Spleen (tissue), 11 donors: ENCODE results near the gene SPI1. TPM values are rescaled to one million over a fixed set of nuclear protein-coding genes. Genes with fewer than 3 reads are reported as not detected.
"Not testable (repeated sequence)": the region's sequence is repeated elsewhere in the genome, so short reads cannot be mapped to it uniquely, and the experiment has no call there.

Experiments used
- DNase-seq: peaks from one replicate; pipeline ENCODE4 v3.0.0-alpha.2; 2020
- H3K27ac ChIP-seq, 8 donors: fragments of 200-600 bp; sonication (generic) in 7 of 8; 1 replicate in 4 of 8; 2 replicates in 4 of 8; pipeline versions ENCODE4 v1.5.0 to v1.8.0; 2016 to 2021; ENCODE audit warnings: inconsistent platforms in 4 of 8, mild to moderate bottlenecking in 4 of 8, moderate library complexity in 1 of 8
- H3K27me3 ChIP-seq, 7 donors: fragments of 200-600 bp; sonication (generic) in 6 of 7; replicated peaks in 1 of 7; 1 replicate in 4 of 7; 2 replicates in 3 of 7; pipeline versions ENCODE4 v1.5.0 to v1.8.0; 2016 to 2021; ENCODE audit warnings: inconsistent platforms in 3 of 7, mild to moderate bottlenecking in 1 of 7
- H3K36me3 ChIP-seq, 6 donors: fragments of 200-600 bp; sonication (generic) in 5 of 6; 1 replicate in 4 of 6; 2 replicates in 2 of 6; pipeline versions ENCODE4 v1.5.0 to v1.8.0; 2016 to 2021; ENCODE audit warnings: inconsistent platforms in 2 of 6
- H3K4me1 ChIP-seq, 6 donors: fragments of 200-600 bp; sonication (generic) in 5 of 6; 1 replicate in 3 of 6; 2 replicates in 3 of 6; pipeline versions ENCODE4 v1.5.0 to v1.8.0; 2016 to 2021; ENCODE audit warnings: inconsistent platforms in 3 of 6
- H3K4me3 ChIP-seq, 8 donors: fragments of 200-600 bp; sonication (generic) in 7 of 8; 1 replicate in 4 of 8; 2 replicates in 4 of 8; pipeline versions ENCODE4 v1.5.0 to v1.8.0; 2016 to 2021; ENCODE audit warnings: inconsistent platforms in 4 of 8, mild to moderate bottlenecking in 4 of 8, moderate library complexity in 2 of 8
- H3K9me3 ChIP-seq, 8 donors: fragments of 200-600 bp; sonication (generic) in 7 of 8; 1 replicate in 4 of 8; 2 replicates in 4 of 8; pipeline versions ENCODE4 v1.5.0 to v1.8.0; 2016 to 2021; ENCODE audit warnings: inconsistent platforms in 4 of 8
- CTCF ChIP-seq, 11 experiments: fragments of 200-600 bp in 7 of 11; fragments of 450-650 bp in 4 of 11; sonication (generic) in 4 of 11; IDR thresholded peaks in 8 of 11; conservative IDR thresholded peaks in 3 of 11; 1 replicate in 7 of 11; 2 replicates in 4 of 11; pipeline versions ENCODE4 v1.4.0 to v1.8.0; 2016 to 2021; ENCODE audit warnings: antibody characterized with exemption in 11 of 11, inconsistent platforms in 4 of 11, mild to moderate bottlenecking in 1 of 11
- POLR2A ChIP-seq, 3 donors: fragments of 450-650 bp; IDR thresholded peaks; one replicate each; pipeline ENCODE4 v1.5.1; 2017; ENCODE audit warnings: antibody characterized with exemption in 3 of 3, mild to moderate bottlenecking in 1 of 3
- POLR2AphosphoS5 ChIP-seq, 3 donors: sonication (generic); formaldehyde crosslinking; IDR thresholded peaks; one replicate each; pipeline ENCODE4 v1.5.1; 2017; ENCODE audit warnings: antibody characterized with exemption in 3 of 3
- WGBS, 5 donors: extraction: QIAGEN DNeasy Blood & Tissue Kit in 3 of 5; methylation state at CpG; one replicate each; pipeline versions ENCODE4 v1.1.5 to v1.1.7; 2013 to 2018; 5-methylcytosine and 5-hydroxymethylcytosine counted together
- intact Hi-C: fragments of 100-400 bp; cut with DNase I; formaldehyde crosslinking; loops from one replicate; pipeline ENCODE4 v1.15.0; 2023; ENCODE audit warnings: low total_unique reads
- polyA plus RNA-seq, 3 donors: library from polyadenylated mRNA; stranded (reverse); fragments of 200-250 nt; gene quantifications; one replicate each; pipeline ENCODE4 v1.2.1, GENCODE V29; 2013
- total RNA-seq, 7 donors: library from RNA; depleted of rRNA in 3 of 7; stranded (reverse); fragments of >200 nt in 3 of 7; fragmentation: NEBNext Ultra II Directional in 4 of 7; extraction: Animal tissue kit (Norgen Biotek cat#: 25700) in 4 of 7; gene quantifications; one replicate each; pipeline versions ENCODE4 v1.1.0 to v1.2.1, GENCODE V29; 2016 to 2021
- donor health status: healthy with polysubstance abuse.
- donor health status: DM: no; HTN: no; CAD: no; lungs with moderate emphysema.
- donor health status: DM: no; HTN: no; CAD: no.
- donor health status: Bipolar disorder and iron deficiency.
- donor health status: healthy.
- donor health status: DM: no; HTN: no; CAD: no.
- donor health status: DM: yes; HTN: yes; CAD: no.

The SPI1 gene
- total and polyA plus RNA-seq, 10 donors, result 84.2 to 366 (median 168) TPM

GRCh38 chr11:47325271-47326041, 52.9 kb downstream of the SPI1 start:
- no peak for DNase-seq

GRCh38 chr11:47324520-47324919, 53.8 kb downstream of the SPI1 start:
- peak in 1 of 3 donors; percentile 65 for TF ChIP-seq POLR2AphosphoS5 (IDR thresholded peaks at IDR 0.05)
- TF ChIP-seq POLR2A (IDR thresholded peaks at IDR 0.05), result no peak
- Histone ChIP-seq H3K4me3 (no peak overlapping the region), H3K36me3 (peaks cover 0 to 56% (median 5%) of the 10 kb centered on the region in 6 donors), H3K27ac (no peak overlapping the region), H3K4me1 (peaks cover 0 to 20% (median 14%) of the 10 kb centered on the region in 6 donors), H3K9me3 (no peaks in the 10 kb centered on the region), H3K27me3 (no peaks in the 10 kb centered on the region)
- 75 to 92% (median 90%) methylated on average over 10 to 12 of the region's 12 CpGs for WGBS, 5 donors
- DNase-seq, result no peak
- intact Hi-C loops, result no loop called here

More at GRCh38 chr11:47325271-47326041, 52.9 kb downstream of the SPI1 start:
- H3K27ac ChIP-seq, result no peak overlapping the region
- peaks cover 0 to 66% (median 1%) of the 10 kb centered on the region in 6 donors for H3K36me3 ChIP-seq
- WGBS, 5 donors, result 61 to 76% (median 73%) methylated on average over 15 of the region's 15 CpGs
- no peaks in the 10 kb centered on the region for H3K27me3 ChIP-seq
- peaks cover 0 to 29% (median 22%) of the 10 kb centered on the region in 6 donors for H3K4me1 ChIP-seq
- intact Hi-C loops, result no loop called here
- H3K9me3 ChIP-seq, result no peaks in the 10 kb centered on the region
- H3K4me3 ChIP-seq, result no peak overlapping the region
- TF ChIP-seq POLR2AphosphoS5 (IDR thresholded peaks at IDR 0.05) (no peak), CTCF (IDR thresholded peaks at IDR 0.05 in 8 of 11, conservative IDR thresholded peaks at IDR 0.05 in 3 of 11) (no peak), POLR2A (IDR thresholded peaks at IDR 0.05) (no peak)

- peak overlapping the region in 2 of 8 donors; percentile 9 to 32 for H3K27ac ChIP-seq
- no peaks in the 10 kb centered on the region for H3K9me3 ChIP-seq
- WGBS, 5 donors, result 77 to 84% (median 82%) methylated on average over 2 of the region's 2 CpGs
- peaks cover 0 to 71% (median 58%) of the 10 kb centered on the region in 6 donors for H3K36me3 ChIP-seq
- H3K27me3 ChIP-seq, result no peaks in the 10 kb centered on the region
- no peak for TF ChIP-seq POLR2A (IDR thresholded peaks at IDR 0.05)
- TF ChIP-seq CTCF (IDR thresholded peaks at IDR 0.05 in 8 of 11, conservative IDR thresholded peaks at IDR 0.05 in 3 of 11), result no peak
- TF ChIP-seq POLR2AphosphoS5 (IDR thresholded peaks at IDR 0.05), result no peak
- intact Hi-C loops, result no loop called here
- H3K4me3 ChIP-seq, result no peak overlapping the region
- H3K4me1 ChIP-seq, result peaks cover 0 to 14% (median 3%) of the 10 kb centered on the region in 6 donors
- no peak for DNase-seq
These were observed 60.2 kb downstream of the SPI1 start for GRCh38 chr11:47318166-47318565.

GRCh38 chr11:47317064-47317828, 61.1 kb downstream of the SPI1 start:
- H3K4me1 ChIP-seq, result peaks cover 0 to 14% (median 3%) of the 10 kb centered on the region in 6 donors
- intact Hi-C loops, result no loop called here
- peak overlapping the region in 3 of 8 donors; percentile 17 to 60 (median 53) for H3K27ac ChIP-seq
- no peaks in the 10 kb centered on the region for H3K9me3 ChIP-seq
- no peak overlapping the region for H3K4me3 ChIP-seq
- H3K27me3 ChIP-seq, result no peaks in the 10 kb centered on the region
- no peak for DNase-seq
- H3K36me3 ChIP-seq, result peaks cover 0 to 81% (median 67%) of the 10 kb centered on the region in 6 donors
- TF ChIP-seq POLR2AphosphoS5 (IDR thresholded peaks at IDR 0.05) (no peak), POLR2A (IDR thresholded peaks at IDR 0.05) (no peak), CTCF (IDR thresholded peaks at IDR 0.05 in 8 of 11, conservative IDR thresholded peaks at IDR 0.05 in 3 of 11) (no peak)
- 43 to 69% (median 64%) methylated on average over 5 of the region's 5 CpGs for WGBS, 5 donors

GRCh38 chr11:47316501-47316900, 61.8 kb downstream of the SPI1 start:
- H3K9me3 ChIP-seq, H3K4me3 ChIP-seq, intact Hi-C loops, H3K27me3 ChIP-seq, DNase-seq: not testable (repeated sequence)
- 93 to 97% (median 95%) methylated on average over 8 of the region's 8 CpGs for WGBS, 5 donors
- H3K4me1 ChIP-seq, result peaks cover 0 to 14% (median 3%) of the 10 kb centered on the region in 6 donors
- peaks cover 0 to 81% (median 74%) of the 10 kb centered on the region in 6 donors for H3K36me3 ChIP-seq
- peak overlapping the region in 1 of 8 donors; percentile 53 for H3K27ac ChIP-seq
